ENCODE results near the gene TIMP2.

DNA sequence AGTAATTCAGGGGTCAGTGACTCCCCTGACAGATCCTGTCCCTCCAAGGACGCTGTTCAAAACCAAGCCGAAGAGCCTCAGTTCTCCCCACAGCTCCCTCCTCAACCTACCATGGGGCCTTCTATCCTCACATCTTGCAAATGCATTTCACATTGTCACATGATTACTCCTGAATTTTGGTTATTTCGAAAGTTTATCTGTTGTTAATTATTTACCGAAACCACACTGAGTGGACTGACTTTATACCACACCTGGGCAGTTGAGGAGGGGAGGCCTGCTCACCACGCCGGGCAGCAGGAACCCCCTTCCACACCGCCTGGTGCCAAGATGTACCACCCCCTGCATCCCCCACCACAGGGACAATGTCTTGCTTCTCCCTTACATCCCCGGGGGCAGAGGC is 4.7 kb downstream of the TIMP2 start:
- TF ChIP-seq, protein P1, sequence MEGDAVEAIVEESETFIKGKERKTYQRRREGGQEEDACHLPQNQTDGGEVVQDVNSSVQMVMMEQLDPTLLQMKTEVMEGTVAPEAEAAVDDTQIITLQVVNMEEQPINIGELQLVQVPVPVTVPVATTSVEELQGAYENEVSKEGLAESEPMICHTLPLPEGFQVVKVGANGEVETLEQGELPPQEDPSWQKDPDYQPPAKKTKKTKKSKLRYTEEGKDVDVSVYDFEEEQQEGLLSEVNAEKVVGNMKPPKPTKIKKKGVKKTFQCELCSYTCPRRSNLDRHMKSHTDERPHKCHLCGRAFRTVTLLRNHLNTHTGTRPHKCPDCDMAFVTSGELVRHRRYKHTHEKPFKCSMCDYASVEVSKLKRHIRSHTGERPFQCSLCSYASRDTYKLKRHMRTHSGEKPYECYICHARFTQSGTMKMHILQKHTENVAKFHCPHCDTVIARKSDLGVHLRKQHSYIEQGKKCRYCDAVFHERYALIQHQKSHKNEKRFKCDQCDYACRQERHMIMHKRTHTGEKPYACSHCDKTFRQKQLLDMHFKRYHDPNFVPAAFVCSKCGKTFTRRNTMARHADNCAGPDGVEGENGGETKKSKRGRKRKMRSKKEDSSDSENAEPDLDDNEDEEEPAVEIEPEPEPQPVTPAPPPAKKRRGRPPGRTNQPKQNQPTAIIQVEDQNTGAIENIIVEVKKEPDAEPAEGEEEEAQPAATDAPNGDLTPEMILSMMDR (IDR thresholded peaks at IDR 0.05; ENCODE audit: control extremely low read depth in 1 of 3, insufficient read depth in 1 of 3, low read depth in 1 of 3, low read length in 3 of 3): no peak
- TF ChIP-seq CBX5 (IDR thresholded peaks at IDR 0.05; ENCODE audit: low read depth, low read length) (no peak), EP300 (IDR thresholded peaks at IDR 0.05; ENCODE audit: borderline replicate concordance in 1 of 2, low read depth in 2 of 2, low read length in 2 of 2) (no peak), CEBPB (IDR thresholded peaks at IDR 0.05; ENCODE audit: low read depth, low read length) (no peak)

All from H1 (cell line).